Activated B cell treated with CpG ODN at 0.5 μM for 24 hours (primary cell): ENCODE data around the gene CCDC201. TPM values are rescaled to one million over a fixed set of nuclear protein-coding genes. Genes with fewer than 3 reads are reported as not detected.
"Not testable (repeated sequence)": the region's sequence is repeated elsewhere in the genome, so short reads cannot be mapped to it uniquely, and the experiment has no call there.

ENCODE experiments used
- ATAC-seq: fragments of 200-7000 bp; cut with Tn5 transposase; one replicate; pipeline ENCODE4 v1.10.0; 2021; ENCODE audit warnings: low read depth, mild to moderate bottlenecking, moderate library complexity
- CTCF ChIA-PET: fragments of 350-600 bp; sonication (Branson Sonifier 250); formaldehyde crosslinking; loops from one replicate; lab custom pipeline; 2021; ENCODE audit warnings: antibody characterized with exemption; lab: Charles Lee
- POLR2A ChIA-PET: fragments of 350-600 bp; sonication (Branson Sonifier 250); formaldehyde crosslinking; loops from one replicate; lab custom pipeline; 2021; ENCODE audit warnings: antibody characterized with exemption; lab: Charles Lee
- DNase-seq: peaks from one replicate; pipeline ENCODE4 v3.0.0; 2022
- H3K27ac Mint-ChIP-seq: one replicate; pipeline ENCODE4 v1.8.0; 2020; ENCODE audit warnings: mixed read lengths
- H3K27me3 Mint-ChIP-seq: one replicate; pipeline ENCODE4 v1.8.0; 2021; ENCODE audit warnings: mixed read lengths
- H3K36me3 Mint-ChIP-seq: one replicate; pipeline ENCODE4 v1.8.0; 2021; ENCODE audit warnings: low read depth, mixed read lengths
- H3K4me1 Mint-ChIP-seq: one replicate; pipeline ENCODE4 v1.8.0; 2021; ENCODE audit warnings: mixed read lengths
- H3K4me3 Mint-ChIP-seq: one replicate; pipeline ENCODE4 v1.8.0; 2020; ENCODE audit warnings: mild to moderate bottlenecking, mixed read lengths
- H3K9me3 Mint-ChIP-seq: one replicate; pipeline ENCODE4 v1.8.0; 2020; ENCODE audit warnings: mixed read lengths
- intact Hi-C: fragments of 100-400 bp; cut with micrococcal nuclease; formaldehyde crosslinking; loops from one replicate; pipeline ENCODE4 v1.15.1; 2024
- total RNA-seq: library from RNA; stranded (reverse); gene quantifications from 2 replicates; pipeline ENCODE4 v1.2.3, GENCODE V29; 2022

The CCDC201 gene
- total RNA-seq, 1 donor from 2014 or later = not detected

DNA sequence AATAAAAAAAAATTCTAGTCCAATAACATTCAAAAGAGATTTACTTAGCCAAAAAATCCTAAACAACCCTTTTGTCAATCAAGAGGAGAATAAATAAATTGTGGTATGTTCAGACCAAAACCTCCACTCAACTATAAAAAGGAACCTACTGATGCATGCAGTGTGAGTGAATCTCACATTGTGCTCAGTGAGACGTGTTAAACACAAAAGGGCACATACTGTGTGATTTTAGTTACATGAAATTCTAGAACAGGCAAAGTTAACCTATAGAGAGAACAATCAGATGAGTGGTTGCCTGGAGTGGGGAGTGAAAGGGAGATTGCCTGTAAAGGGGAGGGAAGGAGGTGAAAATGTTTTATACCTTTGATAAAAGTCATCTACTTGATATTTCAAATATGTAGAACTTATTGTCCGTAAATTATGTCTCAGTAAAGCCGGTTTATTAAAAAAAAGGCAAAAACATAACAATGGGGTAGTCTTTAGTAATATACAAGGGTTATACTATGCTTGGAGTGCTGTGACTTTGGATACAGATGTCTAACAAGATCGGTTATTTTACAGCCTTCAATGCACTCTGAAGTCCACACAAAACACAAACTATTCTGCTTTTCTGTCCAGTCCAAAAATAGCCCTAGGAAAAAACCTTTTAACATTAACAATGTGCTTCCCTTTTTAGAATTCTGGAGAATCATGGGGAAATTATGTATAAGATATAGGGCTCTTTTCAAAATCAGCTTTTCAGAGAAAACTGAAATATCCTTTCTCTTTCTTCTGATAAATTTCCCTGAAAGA is 30.8 kb downstream of the CCDC201 start:
- intact Hi-C loops, CTCF ChIA-PET, H3K27ac Mint-ChIP-seq, H3K36me3 Mint-ChIP-seq, ATAC-seq, H3K4me3 Mint-ChIP-seq, H3K4me1 Mint-ChIP-seq, H3K9me3 Mint-ChIP-seq, H3K27me3 Mint-ChIP-seq, DNase-seq, POLR2A ChIA-PET: not testable (repeated sequence)

DNA sequence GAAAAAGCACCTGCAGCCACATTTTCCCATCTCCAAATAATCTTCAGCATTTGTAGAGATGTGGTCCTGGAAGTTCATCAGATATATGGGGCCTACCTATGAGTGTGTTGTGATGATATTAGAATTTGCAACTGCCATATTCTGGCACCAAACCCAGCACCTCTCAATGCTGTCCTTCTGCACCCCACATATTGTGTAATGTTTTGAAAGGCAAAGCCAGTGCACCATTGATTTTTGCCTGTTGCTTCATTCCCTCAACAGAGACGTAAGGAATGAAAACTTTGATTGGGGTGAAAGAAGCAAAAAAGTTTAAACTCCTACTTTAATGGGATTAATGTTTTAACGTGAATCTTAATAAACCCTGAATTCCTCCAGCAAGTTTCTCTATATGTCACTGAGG is 34.0 kb downstream of the CCDC201 start:
- DNase-seq, H3K4me1 Mint-ChIP-seq, CTCF ChIA-PET, H3K36me3 Mint-ChIP-seq, H3K9me3 Mint-ChIP-seq, H3K27me3 Mint-ChIP-seq, ATAC-seq, POLR2A ChIA-PET, intact Hi-C loops, H3K4me3 Mint-ChIP-seq, H3K27ac Mint-ChIP-seq: not testable (repeated sequence)

DNA sequence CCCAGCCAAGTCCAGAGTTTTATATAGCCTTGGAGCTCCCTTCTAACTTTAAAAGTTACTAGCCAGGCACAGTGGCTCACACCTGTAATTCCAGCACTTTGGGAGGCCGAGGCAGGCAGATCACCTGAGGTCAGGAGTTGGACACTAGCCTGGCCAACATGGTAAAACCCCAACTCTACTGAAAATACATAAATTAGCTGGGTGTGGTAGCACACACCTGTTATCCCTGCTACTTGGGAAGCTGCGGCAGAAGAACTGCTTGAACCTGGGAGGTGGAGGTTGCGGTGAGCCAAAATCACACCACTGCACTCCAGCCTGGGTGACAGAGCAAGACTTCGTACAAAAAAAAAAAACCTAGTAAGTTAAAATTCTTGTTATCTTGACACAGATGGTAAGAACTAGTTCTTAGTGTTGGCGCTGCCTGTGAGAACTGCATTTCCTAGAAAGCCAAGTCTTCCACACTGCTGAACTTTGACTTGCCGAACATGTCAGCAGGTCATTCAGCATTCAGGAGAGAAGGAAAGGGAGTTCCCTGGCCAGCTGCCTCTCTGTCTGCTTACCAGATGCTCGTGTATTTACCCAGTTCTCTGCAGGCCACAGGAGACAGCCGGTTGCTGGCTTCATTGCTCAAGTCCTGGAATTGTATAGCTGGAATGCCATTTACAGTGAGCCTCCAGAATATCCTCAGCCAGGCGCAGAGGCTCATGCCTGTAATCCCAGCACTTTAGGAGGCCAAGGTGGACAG is 40.3 kb downstream of the CCDC201 start:
- POLR2A ChIA-PET, H3K4me1 Mint-ChIP-seq, H3K9me3 Mint-ChIP-seq, ATAC-seq, DNase-seq, intact Hi-C loops, H3K27ac Mint-ChIP-seq, H3K36me3 Mint-ChIP-seq, H3K27me3 Mint-ChIP-seq, CTCF ChIA-PET, H3K4me3 Mint-ChIP-seq: not testable (repeated sequence)

DNA sequence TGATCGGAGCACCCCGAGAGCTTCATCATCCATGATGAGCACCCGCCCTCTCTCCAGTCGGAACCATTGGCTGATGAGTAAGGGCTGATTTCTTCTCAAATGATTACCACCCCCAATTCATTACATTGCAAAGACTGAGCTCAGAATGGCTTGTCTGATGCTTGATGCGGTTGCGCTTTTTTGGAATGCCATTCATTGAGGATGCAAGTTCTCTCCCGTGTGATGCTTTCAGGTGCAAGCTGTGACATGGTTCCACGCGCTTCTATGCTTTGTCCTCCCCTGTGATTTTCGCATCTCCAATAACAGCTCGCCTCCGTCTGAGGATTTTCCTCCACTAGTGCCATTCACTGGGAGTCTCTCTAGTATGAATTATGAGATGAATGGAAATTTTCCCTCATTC is 43.0 kb downstream of the CCDC201 start:
- H3K36me3 Mint-ChIP-seq, H3K27me3 Mint-ChIP-seq, POLR2A ChIA-PET, CTCF ChIA-PET, DNase-seq, ATAC-seq, H3K27ac Mint-ChIP-seq, intact Hi-C loops, H3K4me3 Mint-ChIP-seq, H3K4me1 Mint-ChIP-seq, H3K9me3 Mint-ChIP-seq: not testable (repeated sequence)

DNA sequence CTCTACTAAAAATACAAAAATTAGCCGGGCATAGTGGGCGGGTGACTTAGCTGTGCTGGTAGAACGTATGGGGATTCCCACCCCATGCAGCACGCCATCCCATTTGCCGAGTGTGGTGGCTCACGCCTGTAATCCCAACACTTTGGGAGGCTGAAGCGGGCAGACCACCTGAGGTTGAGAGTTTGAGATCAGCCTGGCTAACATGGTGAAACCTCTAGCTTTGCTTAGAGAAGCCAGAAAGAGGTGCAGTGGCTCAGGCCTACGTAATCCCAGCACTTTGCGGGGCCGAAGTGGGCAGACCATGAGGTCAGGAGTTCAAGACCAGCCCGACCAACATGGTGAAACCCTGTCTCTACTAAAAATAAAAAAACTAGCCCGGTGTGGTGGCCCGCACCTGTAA is 45.2 kb downstream of the CCDC201 start:
- H3K36me3 Mint-ChIP-seq, CTCF ChIA-PET, H3K27me3 Mint-ChIP-seq, H3K9me3 Mint-ChIP-seq, H3K27ac Mint-ChIP-seq, H3K4me3 Mint-ChIP-seq, ATAC-seq, POLR2A ChIA-PET, DNase-seq, H3K4me1 Mint-ChIP-seq, intact Hi-C loops: not testable (repeated sequence)

DNA sequence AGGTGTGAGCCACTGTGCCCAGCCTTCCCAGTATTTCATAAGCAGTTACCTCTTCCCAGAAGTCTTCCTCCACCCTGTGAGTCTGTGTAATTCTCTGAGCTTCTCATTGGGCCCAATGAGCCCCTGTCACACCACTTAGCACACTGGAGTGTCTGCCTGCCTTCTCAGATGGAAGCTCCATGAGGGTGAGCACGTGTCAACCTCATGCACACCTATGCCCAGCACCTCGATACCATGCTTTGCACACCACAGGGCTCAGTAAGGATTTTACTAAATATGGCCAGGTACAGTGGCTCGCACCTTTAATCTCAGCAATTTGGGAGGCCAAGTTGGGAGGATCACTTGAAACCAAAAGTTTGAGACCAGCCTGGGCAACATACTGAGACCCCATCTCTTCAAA is 46.3 kb downstream of the CCDC201 start:
- H3K27ac Mint-ChIP-seq, ATAC-seq, H3K4me3 Mint-ChIP-seq, DNase-seq, H3K9me3 Mint-ChIP-seq, POLR2A ChIA-PET, CTCF ChIA-PET, intact Hi-C loops, H3K4me1 Mint-ChIP-seq, H3K36me3 Mint-ChIP-seq, H3K27me3 Mint-ChIP-seq: not testable (repeated sequence)

DNA sequence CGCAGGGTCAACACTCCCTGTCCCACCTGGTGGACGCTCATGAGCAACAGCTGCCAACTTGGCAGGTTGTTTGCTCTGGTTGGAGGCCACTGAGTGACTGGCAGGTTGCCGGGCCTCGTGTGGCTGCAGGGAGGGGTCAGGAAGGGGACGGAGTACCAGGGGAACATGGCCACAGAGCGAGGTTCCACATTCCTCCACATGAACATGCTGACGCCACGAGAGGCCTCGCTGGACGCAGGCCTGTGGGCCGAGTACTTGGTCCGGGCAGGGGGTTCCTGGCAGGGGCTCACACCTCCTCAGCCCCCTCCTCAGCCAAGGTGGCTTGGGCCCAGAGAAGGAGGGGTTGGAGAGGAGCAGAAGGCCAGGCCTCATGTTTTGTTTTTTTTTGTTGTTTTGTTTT is 54.1 kb downstream of the CCDC201 start:
- H3K27ac Mint-ChIP-seq, intact Hi-C loops, H3K36me3 Mint-ChIP-seq, DNase-seq, POLR2A ChIA-PET, ATAC-seq, H3K9me3 Mint-ChIP-seq, H3K4me3 Mint-ChIP-seq, CTCF ChIA-PET, H3K27me3 Mint-ChIP-seq, H3K4me1 Mint-ChIP-seq: not testable (repeated sequence)

DNA sequence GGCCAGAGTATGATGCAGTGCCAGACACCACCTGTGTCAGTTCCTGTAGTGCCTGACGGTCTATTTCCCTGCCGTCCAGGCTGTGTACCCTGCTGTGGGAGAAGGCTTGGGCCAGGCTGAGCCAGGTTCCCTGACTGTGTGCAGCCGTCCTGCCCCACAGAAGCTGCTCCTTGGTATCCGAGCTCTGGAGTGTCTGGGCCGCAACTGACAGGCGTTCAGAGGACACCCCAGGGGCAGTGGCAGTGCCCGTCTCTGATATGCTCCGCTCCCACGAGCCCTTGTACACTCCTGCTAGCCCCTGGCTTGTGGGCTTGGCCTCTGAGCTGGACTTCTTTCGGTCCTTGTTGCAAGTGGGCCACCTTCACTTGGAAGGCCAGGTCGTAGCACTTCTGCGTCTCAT is 55.0 kb downstream of the CCDC201 start:
- DNase-seq, ATAC-seq, intact Hi-C loops, H3K27me3 Mint-ChIP-seq, H3K4me1 Mint-ChIP-seq, CTCF ChIA-PET, H3K27ac Mint-ChIP-seq, H3K36me3 Mint-ChIP-seq, H3K4me3 Mint-ChIP-seq, POLR2A ChIA-PET, H3K9me3 Mint-ChIP-seq: not testable (repeated sequence)

DNA sequence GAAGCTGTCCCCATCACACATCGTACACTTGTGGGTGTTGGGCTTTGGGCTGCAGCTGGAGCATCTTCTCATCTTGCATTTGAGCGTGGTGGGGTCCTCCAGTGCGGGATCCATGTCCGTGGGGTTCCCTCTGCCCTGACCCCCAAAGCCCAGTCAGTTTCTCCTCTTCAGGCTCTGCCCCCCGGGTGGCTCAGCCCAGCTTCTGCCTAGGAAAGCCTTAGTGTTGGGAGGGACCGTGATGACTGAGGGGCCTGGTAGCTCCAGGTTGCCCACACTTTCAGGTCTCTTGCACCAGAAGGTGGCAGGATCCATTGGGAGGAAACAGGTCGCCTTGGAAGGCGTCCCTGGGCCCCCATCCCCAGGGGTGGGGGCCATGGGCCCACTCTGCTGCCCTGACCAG is 55.9 kb downstream of the CCDC201 start:
- H3K9me3 Mint-ChIP-seq, H3K27ac Mint-ChIP-seq, intact Hi-C loops, H3K36me3 Mint-ChIP-seq, CTCF ChIA-PET, ATAC-seq, H3K4me1 Mint-ChIP-seq, H3K27me3 Mint-ChIP-seq, POLR2A ChIA-PET, H3K4me3 Mint-ChIP-seq, DNase-seq: not testable (repeated sequence)

DNA sequence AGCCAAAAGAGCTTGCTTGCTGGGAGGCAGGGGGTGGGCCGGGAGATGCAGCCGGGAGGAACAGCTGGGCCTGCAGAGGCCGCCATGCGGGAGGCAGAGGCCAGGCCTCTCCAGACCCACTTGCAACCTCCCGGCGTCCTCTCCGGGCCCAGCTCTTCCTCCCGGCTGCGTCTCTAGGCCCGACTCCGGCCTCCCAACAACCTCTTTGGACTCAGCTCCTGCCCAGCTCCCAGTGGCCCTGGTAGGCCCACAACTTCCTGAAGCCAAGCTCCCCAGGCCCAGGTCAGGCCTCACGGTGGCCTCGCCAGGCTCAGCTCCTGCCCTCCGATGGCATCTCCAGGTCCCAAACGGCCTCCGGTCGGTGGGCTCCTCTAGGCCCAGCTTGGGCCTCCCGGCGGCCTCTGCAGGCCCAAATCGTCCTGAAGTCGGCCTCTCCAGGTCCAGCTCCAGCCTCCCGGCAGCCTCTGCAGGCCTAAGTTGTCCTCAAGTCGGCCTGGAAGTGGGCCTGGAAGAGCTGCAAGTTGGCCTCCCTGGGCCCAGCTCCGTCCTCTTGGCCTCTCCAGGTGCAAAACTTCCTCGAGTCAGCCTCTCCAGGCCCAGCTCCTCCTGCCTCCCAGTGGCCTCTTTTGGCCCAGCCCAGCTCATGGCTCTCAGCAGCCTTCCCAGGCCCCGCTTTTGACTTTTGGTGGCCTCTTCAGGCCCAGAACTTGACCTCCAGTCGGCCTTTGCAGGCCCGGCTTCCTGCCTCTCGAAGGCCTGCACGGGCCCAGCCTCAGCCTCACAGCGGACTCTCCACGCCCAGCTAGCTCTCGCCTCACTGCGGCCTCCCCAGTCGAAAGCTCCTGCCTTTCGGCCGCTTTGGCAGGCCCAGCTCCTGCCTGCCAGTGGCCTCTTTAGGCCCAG is 58.4 kb downstream of the CCDC201 start:
- POLR2A ChIA-PET, intact Hi-C loops: not testable (repeated sequence)

DNA sequence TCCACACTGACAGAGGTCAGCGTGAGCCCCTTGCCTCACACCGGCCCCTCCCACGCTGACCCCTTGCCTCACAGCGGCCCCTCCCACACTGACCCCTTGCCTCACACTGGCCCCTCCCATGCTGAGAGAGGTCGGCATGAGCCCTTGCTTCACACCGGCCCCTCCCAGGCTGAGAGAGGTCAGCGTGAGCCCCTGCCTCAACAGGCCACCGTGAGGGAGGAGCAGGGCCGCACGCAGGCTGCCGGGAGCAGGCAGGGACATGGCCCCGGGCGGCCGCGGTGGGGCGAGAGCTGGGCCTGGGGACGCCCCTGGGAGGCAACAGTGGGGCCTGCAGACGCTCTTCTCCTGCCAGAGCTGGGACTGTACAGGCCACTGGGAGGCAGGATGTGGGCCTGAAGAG is 59.1 kb downstream of the CCDC201 start:
- intact Hi-C loops, H3K4me1 Mint-ChIP-seq, H3K27ac Mint-ChIP-seq: not testable (repeated sequence)

More for the DNA sequence above, 58.4 kb downstream of the CCDC201 start:
- H3K36me3 Mint-ChIP-seq, H3K4me1 Mint-ChIP-seq, DNase-seq, H3K9me3 Mint-ChIP-seq, ATAC-seq, H3K27me3 Mint-ChIP-seq, H3K27ac Mint-ChIP-seq, CTCF ChIA-PET, H3K4me3 Mint-ChIP-seq: not testable (repeated sequence)

More for the DNA sequence above, 59.1 kb downstream of the CCDC201 start:
- H3K36me3 Mint-ChIP-seq, POLR2A ChIA-PET, H3K4me3 Mint-ChIP-seq, H3K27me3 Mint-ChIP-seq, CTCF ChIA-PET, ATAC-seq, H3K9me3 Mint-ChIP-seq, DNase-seq: not testable (repeated sequence)
